ENCODE measurements around the gene RAET1L. TPM values are rescaled to one million over a fixed set of nuclear protein-coding genes. Genes with fewer than 3 reads are reported as not detected.

Gene RAET1L
- total RNA-seq, 1 experiment from 2014 or later, result 1.2 TPM

DNA sequence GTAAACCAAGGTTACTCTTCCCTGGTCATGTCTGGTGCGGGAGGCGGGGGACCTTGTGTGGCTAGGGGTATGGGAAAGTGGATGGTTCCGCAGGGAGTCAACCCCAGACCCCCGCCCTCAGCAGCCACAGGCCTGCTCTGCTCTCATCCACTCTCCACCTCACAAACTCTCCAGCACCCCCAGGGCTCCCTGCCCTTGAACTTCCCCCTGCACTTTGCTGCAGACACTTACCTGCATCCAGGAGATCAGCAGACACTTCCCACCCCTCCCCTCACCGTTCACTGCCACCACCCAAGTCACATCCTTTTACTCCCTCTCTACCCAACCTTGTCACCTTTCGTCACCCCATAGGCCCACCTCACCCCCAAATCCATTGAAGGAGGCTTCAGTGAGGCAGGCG, 3.9 kb upstream of the RAET1L start:
- TF ChIP-seq, protein P1, sequence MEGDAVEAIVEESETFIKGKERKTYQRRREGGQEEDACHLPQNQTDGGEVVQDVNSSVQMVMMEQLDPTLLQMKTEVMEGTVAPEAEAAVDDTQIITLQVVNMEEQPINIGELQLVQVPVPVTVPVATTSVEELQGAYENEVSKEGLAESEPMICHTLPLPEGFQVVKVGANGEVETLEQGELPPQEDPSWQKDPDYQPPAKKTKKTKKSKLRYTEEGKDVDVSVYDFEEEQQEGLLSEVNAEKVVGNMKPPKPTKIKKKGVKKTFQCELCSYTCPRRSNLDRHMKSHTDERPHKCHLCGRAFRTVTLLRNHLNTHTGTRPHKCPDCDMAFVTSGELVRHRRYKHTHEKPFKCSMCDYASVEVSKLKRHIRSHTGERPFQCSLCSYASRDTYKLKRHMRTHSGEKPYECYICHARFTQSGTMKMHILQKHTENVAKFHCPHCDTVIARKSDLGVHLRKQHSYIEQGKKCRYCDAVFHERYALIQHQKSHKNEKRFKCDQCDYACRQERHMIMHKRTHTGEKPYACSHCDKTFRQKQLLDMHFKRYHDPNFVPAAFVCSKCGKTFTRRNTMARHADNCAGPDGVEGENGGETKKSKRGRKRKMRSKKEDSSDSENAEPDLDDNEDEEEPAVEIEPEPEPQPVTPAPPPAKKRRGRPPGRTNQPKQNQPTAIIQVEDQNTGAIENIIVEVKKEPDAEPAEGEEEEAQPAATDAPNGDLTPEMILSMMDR (IDR thresholded peaks at IDR 0.05; ENCODE audit: unreplicated experiment), result no peak
- Mint-ChIP-seq H3K36me3 (ENCODE audit: insufficient read depth, unreplicated experiment) (no peaks in the 10 kb centered on the region), H3K4me1 (ENCODE audit: insufficient read depth, unreplicated experiment) (peaks cover 23% of the 10 kb centered on the region), H3K4me3 (ENCODE audit: unreplicated experiment) (no peak overlapping the region), H3K9me3 (ENCODE audit: unreplicated experiment) (no peaks in the 10 kb centered on the region), H3K27me3 (ENCODE audit: insufficient read depth, unreplicated experiment) (no peaks in the 10 kb centered on the region), H3K27ac (ENCODE audit: low read depth, unreplicated experiment) (no peak overlapping the region)
- BruUV-seq (replicated peaks), result no TSS peak
- ChIA-PET POLR2A (no interaction called here), CTCF (interaction anchor here (1.1 kb wide), 1 partner anchor 365 kb away, joined by 3 read pairs; no protein-coding TSS in a partner anchor)
- no peak for DNase-seq (ENCODE audit: unreplicated experiment)
- intact Hi-C loops (cut with micrococcal nuclease), result loop anchor here (5.0 kb wide), 1 partner anchor 38 kb away; the partner anchor contains the start of gene ULBP3

DNA sequence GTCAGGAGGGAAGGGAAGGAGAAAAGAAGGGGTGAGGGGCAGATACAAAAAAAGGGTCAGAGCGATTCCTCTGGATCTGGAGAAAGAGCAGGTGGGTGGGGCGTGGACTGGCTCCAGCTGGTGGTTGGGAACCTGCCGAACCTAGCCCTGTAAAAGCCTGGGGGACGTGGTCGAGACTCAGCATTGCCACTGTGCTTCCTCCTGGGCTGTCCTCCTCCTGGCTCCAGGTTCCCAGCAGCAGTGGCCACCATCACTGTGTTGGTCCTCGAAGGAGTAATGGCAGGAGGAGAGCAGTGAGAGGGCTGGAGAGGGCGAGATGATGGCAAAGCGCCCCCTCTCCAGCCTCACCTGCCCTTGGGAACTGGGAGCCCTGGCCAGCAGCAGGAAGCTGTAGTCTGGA, 3.5 kb upstream of the RAET1L start:
- Mint-ChIP-seq H3K27me3 (ENCODE audit: insufficient read depth, unreplicated experiment) (no peaks in the 10 kb centered on the region), H3K36me3 (ENCODE audit: insufficient read depth, unreplicated experiment) (no peaks in the 10 kb centered on the region), H3K4me1 (ENCODE audit: insufficient read depth, unreplicated experiment) (peaks cover 23% of the 10 kb centered on the region), H3K27ac (ENCODE audit: low read depth, unreplicated experiment) (no peak overlapping the region), H3K9me3 (ENCODE audit: unreplicated experiment) (no peaks in the 10 kb centered on the region), H3K4me3 (ENCODE audit: unreplicated experiment) (no peak overlapping the region)
- ChIA-PET CTCF (interaction anchor here (1.1 kb wide), 1 partner anchor 366 kb away, joined by 3 read pairs; no protein-coding TSS in a partner anchor), POLR2A (no interaction called here)
- intact Hi-C loops (cut with micrococcal nuclease), result loop anchor here (5.0 kb wide), 1 partner anchor 39 kb away; the partner anchor contains the start of gene ULBP3
- DNase-seq (ENCODE audit: unreplicated experiment), result no peak
- BruUV-seq (replicated peaks), result no TSS peak
- TF ChIP-seq, protein P1 (IDR thresholded peaks at IDR 0.05; ENCODE audit: unreplicated experiment), result no peak

DNA sequence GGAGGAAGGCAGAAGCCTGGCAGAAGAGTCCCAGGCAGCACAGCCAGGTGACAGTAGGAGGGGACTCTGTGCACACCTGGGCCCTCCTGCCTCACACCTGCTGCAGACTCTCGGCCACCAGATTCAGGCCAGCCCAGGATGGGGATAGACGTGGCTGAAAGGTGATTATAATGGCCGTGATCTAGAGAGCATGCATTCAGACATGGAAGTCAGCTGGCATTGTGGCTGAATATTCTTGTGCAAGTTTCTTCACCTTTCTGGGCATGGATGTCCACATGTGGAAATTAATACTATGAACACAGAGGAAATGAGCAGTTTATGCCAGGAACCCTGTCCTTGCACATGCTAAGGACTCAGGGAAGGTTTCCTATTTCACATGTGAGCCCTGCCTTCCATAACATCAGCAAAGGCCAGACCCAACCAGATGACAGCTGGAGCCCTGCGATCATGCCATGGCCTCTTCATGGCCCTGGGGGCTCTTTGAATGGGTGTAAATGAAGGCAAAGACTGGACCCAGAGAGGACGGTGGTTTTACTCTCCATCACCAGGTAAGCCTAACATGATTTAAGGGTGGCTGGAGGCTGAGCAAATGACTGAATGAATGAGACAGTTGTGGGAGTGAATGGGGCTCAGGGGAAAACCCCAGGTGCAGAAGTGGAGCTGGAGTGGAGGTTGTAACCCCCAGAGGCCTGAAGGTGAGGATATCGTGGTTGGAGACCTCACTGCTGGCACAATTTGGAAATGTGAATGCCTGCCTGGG, 2.7 kb upstream of the RAET1L start:
- Mint-ChIP-seq H3K27ac (ENCODE audit: low read depth, unreplicated experiment) (no peak overlapping the region), H3K9me3 (ENCODE audit: unreplicated experiment) (no peaks in the 10 kb centered on the region), H3K4me1 (ENCODE audit: insufficient read depth, unreplicated experiment) (peaks cover 23% of the 10 kb centered on the region), H3K36me3 (ENCODE audit: insufficient read depth, unreplicated experiment) (no peaks in the 10 kb centered on the region), H3K27me3 (ENCODE audit: insufficient read depth, unreplicated experiment) (no peaks in the 10 kb centered on the region), H3K4me3 (ENCODE audit: unreplicated experiment) (no peak overlapping the region)
- TF ChIP-seq, protein P1 (IDR thresholded peaks at IDR 0.05; ENCODE audit: unreplicated experiment), result no peak
- no peak for DNase-seq (ENCODE audit: unreplicated experiment)
- intact Hi-C loops (cut with micrococcal nuclease), result loop anchor here (5.0 kb wide), 1 partner anchor 39 kb away; the partner anchor contains the start of gene ULBP3
- BruUV-seq (replicated peaks), result no TSS peak
- CTCF ChIA-PET, result interaction anchor here (0.8 to 1.1 kb wide), 2 partner anchors 93 to 367 kb away, joined by 3 read pairs; no protein-coding TSS in a partner anchor
- POLR2A ChIA-PET, result interaction anchor here (0.6 kb wide), 1 partner anchor 154 kb away, joined by 3 read pairs; no protein-coding TSS in a partner anchor

DNA sequence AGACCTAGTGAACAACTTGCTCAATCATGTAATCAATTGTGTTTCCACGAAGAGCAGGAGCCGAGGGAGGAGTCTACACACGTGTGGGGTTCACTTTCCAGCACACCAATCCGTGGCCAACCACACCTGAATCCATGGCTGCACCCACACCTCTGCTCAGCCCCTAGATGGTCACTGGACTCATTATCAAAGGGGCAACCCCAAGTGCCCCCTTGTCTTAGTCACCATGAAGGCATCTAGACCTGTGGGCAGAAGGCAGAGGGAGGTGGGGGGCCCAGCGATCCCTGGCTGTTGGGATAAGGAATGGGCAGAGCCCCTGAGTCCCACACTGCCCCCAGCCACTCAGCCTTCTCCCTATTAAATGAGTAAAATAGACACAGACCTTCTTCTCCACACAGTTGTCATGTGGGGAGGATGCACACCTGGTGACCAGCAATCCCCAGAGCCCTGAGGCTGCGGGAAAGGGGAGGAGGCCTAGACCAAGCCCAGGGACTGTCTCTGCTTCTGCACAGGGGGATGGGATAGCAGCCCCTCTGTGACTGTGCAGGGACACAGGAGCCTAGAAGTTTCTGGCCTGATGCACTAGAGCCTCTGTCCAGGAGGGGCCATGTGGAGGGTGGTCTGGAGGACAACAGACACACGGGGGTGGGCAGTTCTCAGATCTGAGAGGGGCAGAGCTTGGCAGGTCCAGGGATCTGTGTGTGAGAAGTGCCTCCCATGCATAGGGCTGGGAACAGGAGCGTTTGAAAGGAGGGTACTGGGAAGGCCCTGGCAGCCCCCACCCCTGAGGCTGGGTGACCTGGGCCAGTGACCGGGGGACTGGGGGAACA, 1.9 kb upstream of the RAET1L start:
- CTCF ChIA-PET, result no interaction called here
- TF ChIP-seq, protein P1 (IDR thresholded peaks at IDR 0.05; ENCODE audit: unreplicated experiment), result no peak
- DNase-seq (ENCODE audit: unreplicated experiment), result no peak
- Mint-ChIP-seq H3K4me3 (ENCODE audit: unreplicated experiment) (no peak overlapping the region), H3K4me1 (ENCODE audit: insufficient read depth, unreplicated experiment) (peaks cover 23% of the 10 kb centered on the region), H3K27ac (ENCODE audit: low read depth, unreplicated experiment) (no peak overlapping the region), H3K27me3 (ENCODE audit: insufficient read depth, unreplicated experiment) (no peaks in the 10 kb centered on the region), H3K9me3 (ENCODE audit: unreplicated experiment) (no peaks in the 10 kb centered on the region), H3K36me3 (ENCODE audit: insufficient read depth, unreplicated experiment) (no peaks in the 10 kb centered on the region)
- POLR2A ChIA-PET, result no interaction called here
- no TSS peak for BruUV-seq (replicated peaks)
- intact Hi-C loops (cut with micrococcal nuclease), result loop anchor here (5.0 kb wide), 1 partner anchor 40 kb away; the partner anchor contains the start of gene ULBP3
